ENCODE measurements around the gene PSMF1.

The PSMF1 gene

DNA sequence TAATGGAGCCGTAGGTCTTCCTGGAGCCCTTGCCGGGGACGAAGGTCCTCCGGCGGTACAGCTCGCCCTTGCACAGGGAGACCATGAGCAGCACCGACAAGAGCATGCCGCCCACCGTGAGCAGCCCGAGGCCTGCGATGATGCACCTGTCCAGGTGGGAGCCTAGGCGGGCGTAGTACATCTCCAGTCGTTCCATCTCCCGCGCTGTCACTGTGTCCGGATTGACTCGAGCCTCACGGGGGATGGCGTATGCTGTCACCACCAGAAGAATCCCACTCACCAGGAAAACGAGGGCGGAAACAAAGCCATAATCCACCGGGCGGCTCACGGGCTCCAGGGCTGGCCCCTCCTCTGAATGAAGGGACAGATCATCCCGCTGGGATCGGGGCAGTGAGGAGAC is 62.5 kb downstream of the PSMF1 start:
- CTCF ChIA-PET: interaction anchor here (0.6 to 2.0 kb wide), 3 partner anchors 14 to 210 kb away, joined by 3 to 4 read pairs (median 4); no protein-coding TSS in a partner anchor
- TF ChIP-seq, protein P1, sequence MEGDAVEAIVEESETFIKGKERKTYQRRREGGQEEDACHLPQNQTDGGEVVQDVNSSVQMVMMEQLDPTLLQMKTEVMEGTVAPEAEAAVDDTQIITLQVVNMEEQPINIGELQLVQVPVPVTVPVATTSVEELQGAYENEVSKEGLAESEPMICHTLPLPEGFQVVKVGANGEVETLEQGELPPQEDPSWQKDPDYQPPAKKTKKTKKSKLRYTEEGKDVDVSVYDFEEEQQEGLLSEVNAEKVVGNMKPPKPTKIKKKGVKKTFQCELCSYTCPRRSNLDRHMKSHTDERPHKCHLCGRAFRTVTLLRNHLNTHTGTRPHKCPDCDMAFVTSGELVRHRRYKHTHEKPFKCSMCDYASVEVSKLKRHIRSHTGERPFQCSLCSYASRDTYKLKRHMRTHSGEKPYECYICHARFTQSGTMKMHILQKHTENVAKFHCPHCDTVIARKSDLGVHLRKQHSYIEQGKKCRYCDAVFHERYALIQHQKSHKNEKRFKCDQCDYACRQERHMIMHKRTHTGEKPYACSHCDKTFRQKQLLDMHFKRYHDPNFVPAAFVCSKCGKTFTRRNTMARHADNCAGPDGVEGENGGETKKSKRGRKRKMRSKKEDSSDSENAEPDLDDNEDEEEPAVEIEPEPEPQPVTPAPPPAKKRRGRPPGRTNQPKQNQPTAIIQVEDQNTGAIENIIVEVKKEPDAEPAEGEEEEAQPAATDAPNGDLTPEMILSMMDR (IDR thresholded peaks at IDR 0.05; ENCODE audit: control extremely low read depth, extremely low read depth, low read depth, missing control alignments): no peak
- POLR2A ChIA-PET: no interaction called here
- no peak for DNase-seq (ENCODE audit: extremely low spot score)

DNA sequence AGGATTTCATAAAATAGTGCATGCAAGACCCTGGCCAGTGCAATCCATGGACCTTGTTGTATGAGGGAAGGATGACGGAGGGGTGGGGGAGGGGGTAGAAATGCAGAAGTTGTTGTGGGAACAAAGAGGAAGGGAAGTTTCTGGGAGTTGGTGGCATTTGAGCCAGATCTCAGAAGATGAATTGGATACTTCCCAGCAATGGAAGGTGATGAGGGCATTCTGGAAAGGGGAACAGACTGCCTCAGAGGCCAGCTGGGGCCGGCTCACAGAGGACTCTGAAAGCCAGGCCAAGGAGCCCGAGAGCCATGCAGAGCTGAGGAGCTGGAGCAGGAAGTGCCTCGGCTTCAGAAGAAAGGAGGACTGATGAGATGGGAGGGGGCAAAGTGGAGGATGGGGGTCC is 63.7 kb downstream of the PSMF1 start:
- POLR2A ChIA-PET: no interaction called here
- CTCF ChIA-PET: no interaction called here

DNA sequence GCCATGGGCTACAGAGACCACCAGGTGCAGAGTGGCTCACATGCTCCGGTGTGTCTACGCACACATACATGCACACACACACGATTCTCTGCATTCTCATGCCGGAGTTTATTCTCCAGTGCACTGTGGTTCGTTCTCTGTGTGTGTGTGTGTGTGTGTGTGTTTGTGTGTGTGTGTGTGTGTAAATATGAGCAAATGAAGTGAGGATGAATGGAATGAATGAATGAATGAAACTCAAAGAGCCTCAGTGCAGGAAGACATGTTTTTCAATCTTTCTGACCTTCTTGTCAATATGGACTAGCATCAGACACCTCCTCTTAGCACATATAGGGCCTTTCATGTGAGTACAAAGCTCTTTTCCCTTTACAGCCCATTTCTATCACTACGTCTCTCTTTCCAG is 64.8 kb downstream of the PSMF1 start:
- POLR2A ChIA-PET: no interaction called here
- DNase-seq (ENCODE audit: extremely low spot score): no peak
- CTCF ChIA-PET: interaction anchor here (1.2 kb wide), 1 partner anchor 226 kb away, joined by 3 read pairs; no protein-coding TSS in a partner anchor
- TF ChIP-seq, protein P1 (IDR thresholded peaks at IDR 0.05; ENCODE audit: control extremely low read depth, extremely low read depth, low read depth, missing control alignments): no peak

More for the DNA sequence above, 63.7 kb downstream of the PSMF1 start:
- DNase-seq (ENCODE audit: extremely low spot score): no peak
- TF ChIP-seq, protein P1 (IDR thresholded peaks at IDR 0.05; ENCODE audit: control extremely low read depth, extremely low read depth, low read depth, missing control alignments): no peak

DNA sequence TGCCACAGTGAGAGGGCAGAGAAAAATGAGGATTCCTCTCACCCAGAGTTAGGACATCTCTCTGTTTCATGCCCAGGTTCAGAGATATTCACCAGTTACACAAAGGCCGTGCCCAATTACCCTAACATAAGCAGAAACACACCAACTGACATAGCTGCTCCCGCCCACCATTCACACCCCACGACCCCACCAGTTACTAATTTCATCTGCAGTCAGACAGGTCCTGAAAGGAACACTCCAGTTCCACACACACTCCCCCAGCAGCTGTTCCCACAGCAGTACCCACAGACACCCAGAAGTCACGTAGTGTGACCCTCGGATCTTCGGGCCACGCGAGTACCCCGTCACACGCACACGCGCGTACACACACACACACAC is 65.8 kb downstream of the PSMF1 start:
- ChIA-PET CTCF (interaction anchor here (0.9 to 2.2 kb wide), 3 partner anchors 8 to 227 kb away, joined by 3 to 9 read pairs (median 3); no protein-coding TSS in a partner anchor), POLR2A (no interaction called here)
- DNase-seq (ENCODE audit: extremely low spot score): no peak
- TF ChIP-seq, protein P1 (IDR thresholded peaks at IDR 0.05; ENCODE audit: control extremely low read depth, extremely low read depth, low read depth, missing control alignments): no peak

DNA sequence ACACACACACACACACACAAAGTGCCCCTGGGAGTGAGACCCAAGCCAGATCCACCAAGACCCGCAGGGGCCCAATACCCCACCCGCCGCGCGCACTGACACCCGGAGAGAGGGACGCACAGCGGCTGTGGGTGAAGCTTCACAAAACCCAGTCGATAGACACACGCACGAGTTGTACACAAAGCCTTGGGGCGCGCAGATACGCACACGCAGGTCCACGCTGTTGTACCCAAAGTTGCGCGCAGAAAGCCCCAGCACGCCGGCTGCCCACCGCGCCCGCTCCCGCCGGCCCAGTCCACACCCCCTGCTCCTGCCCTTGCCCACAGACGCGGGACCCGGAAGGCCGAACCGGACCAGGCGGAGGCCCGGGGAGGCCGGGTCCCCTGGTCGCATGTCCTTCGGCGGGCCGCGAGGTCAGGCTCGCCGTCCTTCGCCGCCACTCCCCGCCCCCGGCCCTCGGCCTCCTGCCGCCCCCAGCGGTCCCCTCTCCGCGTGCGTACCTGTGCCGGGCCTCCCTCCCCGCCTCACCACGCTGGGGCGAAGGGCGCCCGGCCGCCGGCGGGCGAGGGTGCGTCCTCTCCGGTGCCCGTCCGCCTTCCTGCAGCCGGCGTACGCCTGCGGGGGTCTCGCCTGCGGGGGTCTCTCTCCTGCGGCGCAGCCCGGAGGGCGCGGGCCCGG is 66.4 kb downstream of the PSMF1 start, which contains the start of gene TMEM74B:
TSS of gene TMEM74B (minus strand) at position 344 of the 678 bp plus-strand sequence. CDS start 1,180 bp downstream, outside the sequence.
- POLR2A ChIA-PET: no interaction called here
- CTCF ChIA-PET: interaction anchor here (0.9 to 2.2 kb wide), 2 partner anchors 9 to 76 kb away, joined by 3 to 9 read pairs; no protein-coding TSS in a partner anchor
- TF ChIP-seq, protein P1 (IDR thresholded peaks at IDR 0.05; ENCODE audit: control extremely low read depth, extremely low read depth, low read depth, missing control alignments): no peak
- DNase-seq (ENCODE audit: extremely low spot score): no peak

DNA sequence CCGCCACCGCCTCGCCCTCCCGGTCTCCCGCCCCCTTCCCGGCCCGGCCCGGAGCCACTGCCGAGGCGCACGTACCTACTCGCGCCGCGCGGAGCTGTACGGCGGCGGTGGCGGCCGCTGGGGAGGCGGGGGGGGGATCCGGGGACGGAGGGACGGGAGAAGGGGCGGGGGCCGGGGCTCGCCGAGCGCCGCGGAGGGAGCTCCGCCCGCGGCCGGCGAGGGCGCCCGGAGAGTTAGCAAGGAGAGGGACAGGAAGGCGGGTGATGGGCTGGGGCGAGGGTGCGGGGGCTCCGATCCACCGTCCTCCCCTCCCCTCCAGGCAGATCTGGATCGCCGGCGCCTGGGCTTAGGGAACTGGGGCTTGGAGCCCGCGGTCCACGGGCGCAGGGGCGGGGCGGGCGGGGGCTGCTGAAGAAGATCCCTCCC is 66.9 kb downstream of the PSMF1 start:
- DNase-seq (ENCODE audit: extremely low spot score): peak; percentile 32
- TF ChIP-seq, protein P1 (IDR thresholded peaks at IDR 0.05; ENCODE audit: control extremely low read depth, extremely low read depth, low read depth, missing control alignments): no peak
- CTCF ChIA-PET: interaction anchor here (2.2 kb wide), 1 partner anchor 9 kb away, joined by 9 read pairs; no protein-coding TSS in a partner anchor
- POLR2A ChIA-PET: no interaction called here
